Measurements from ENCODE around the gene FCGR3A.
"Not testable (repeated sequence)": the region's sequence is repeated elsewhere in the genome, so short reads cannot be mapped to it uniquely, and the experiment has no call there.

DNA sequence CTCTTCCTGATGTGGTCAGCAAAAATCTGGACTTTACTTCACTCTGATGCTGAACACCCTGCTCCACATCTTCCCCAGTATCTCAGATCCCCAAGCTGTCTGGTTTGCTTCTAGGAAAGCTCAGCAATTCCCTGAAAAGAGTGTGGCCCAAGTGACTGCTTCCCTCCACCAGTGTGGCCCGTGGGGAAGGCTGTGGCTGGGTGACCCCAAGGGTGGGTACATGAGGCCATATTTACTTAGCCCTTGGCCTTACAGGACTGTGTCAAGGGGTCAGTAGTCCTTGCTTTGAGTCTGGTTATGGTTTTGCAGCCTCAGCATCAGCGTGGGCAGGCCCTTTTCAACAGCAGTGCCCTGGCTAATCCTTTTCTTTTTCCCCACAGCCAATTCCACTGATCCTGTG, 45.6 kb upstream of the FCGR3A start:
- TF ChIP-seq POLR2AphosphoS5 (IDR thresholded peaks at IDR 0.05; ENCODE audit: low read depth); EZH2 (IDR thresholded peaks at IDR 0.05; ENCODE audit: low read depth, unreplicated experiment); EZH2phosphoT487 (IDR thresholded peaks at IDR 0.05; ENCODE audit: unreplicated experiment); ZNF331 (CRISPR knock-in tag; IDR thresholded peaks at IDR 0.05; ENCODE audit: low read depth); ZNF114 (CRISPR knock-in tag; IDR thresholded peaks at IDR 0.05); JUNB (IDR thresholded peaks at IDR 0.05; ENCODE audit: unreplicated experiment); STAT1 (IDR thresholded peaks at IDR 0.05; ENCODE audit: unreplicated experiment); CREB1 (CRISPR knock-in tag; IDR thresholded peaks at IDR 0.05; ENCODE audit: low read depth); NANOG (IDR thresholded peaks at IDR 0.05; ENCODE audit: borderline replicate concordance): not testable (repeated sequence)
- TF ChIP-seq, protein P1, sequence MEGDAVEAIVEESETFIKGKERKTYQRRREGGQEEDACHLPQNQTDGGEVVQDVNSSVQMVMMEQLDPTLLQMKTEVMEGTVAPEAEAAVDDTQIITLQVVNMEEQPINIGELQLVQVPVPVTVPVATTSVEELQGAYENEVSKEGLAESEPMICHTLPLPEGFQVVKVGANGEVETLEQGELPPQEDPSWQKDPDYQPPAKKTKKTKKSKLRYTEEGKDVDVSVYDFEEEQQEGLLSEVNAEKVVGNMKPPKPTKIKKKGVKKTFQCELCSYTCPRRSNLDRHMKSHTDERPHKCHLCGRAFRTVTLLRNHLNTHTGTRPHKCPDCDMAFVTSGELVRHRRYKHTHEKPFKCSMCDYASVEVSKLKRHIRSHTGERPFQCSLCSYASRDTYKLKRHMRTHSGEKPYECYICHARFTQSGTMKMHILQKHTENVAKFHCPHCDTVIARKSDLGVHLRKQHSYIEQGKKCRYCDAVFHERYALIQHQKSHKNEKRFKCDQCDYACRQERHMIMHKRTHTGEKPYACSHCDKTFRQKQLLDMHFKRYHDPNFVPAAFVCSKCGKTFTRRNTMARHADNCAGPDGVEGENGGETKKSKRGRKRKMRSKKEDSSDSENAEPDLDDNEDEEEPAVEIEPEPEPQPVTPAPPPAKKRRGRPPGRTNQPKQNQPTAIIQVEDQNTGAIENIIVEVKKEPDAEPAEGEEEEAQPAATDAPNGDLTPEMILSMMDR (conservative IDR thresholded peaks at IDR 0.05; ENCODE audit: low read depth in 2 of 2): not testable (repeated sequence)
- TF ChIP-seq, protein P2, sequence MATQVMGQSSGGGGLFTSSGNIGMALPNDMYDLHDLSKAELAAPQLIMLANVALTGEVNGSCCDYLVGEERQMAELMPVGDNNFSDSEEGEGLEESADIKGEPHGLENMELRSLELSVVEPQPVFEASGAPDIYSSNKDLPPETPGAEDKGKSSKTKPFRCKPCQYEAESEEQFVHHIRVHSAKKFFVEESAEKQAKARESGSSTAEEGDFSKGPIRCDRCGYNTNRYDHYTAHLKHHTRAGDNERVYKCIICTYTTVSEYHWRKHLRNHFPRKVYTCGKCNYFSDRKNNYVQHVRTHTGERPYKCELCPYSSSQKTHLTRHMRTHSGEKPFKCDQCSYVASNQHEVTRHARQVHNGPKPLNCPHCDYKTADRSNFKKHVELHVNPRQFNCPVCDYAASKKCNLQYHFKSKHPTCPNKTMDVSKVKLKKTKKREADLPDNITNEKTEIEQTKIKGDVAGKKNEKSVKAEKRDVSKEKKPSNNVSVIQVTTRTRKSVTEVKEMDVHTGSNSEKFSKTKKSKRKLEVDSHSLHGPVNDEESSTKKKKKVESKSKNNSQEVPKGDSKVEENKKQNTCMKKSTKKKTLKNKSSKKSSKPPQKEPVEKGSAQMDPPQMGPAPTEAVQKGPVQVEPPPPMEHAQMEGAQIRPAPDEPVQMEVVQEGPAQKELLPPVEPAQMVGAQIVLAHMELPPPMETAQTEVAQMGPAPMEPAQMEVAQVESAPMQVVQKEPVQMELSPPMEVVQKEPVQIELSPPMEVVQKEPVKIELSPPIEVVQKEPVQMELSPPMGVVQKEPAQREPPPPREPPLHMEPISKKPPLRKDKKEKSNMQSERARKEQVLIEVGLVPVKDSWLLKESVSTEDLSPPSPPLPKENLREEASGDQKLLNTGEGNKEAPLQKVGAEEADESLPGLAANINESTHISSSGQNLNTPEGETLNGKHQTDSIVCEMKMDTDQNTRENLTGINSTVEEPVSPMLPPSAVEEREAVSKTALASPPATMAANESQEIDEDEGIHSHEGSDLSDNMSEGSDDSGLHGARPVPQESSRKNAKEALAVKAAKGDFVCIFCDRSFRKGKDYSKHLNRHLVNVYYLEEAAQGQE (IDR thresholded peaks at IDR 0.05; ENCODE audit: unreplicated experiment): not testable (repeated sequence)
- TF ChIP-seq, protein P3, sequence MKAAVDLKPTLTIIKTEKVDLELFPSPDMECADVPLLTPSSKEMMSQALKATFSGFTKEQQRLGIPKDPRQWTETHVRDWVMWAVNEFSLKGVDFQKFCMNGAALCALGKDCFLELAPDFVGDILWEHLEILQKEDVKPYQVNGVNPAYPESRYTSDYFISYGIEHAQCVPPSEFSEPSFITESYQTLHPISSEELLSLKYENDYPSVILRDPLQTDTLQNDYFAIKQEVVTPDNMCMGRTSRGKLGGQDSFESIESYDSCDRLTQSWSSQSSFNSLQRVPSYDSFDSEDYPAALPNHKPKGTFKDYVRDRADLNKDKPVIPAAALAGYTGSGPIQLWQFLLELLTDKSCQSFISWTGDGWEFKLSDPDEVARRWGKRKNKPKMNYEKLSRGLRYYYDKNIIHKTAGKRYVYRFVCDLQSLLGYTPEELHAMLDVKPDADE (IDR thresholded peaks at IDR 0.05): not testable (repeated sequence)

Measured in GM23338 (cell line).